ENCODE results near the gene ARHGAP26.
"Not testable (repeated sequence)": the region's sequence is repeated elsewhere in the genome, so short reads cannot be mapped to it uniquely, and the experiment has no call there.

Gene ARHGAP26

GRCh38 chr5:142994218-142994617 is 224.0 kb downstream of the ARHGAP26 start:
- Histone ChIP-seq H3K4me1 (ENCODE audit: control insufficient read depth, low read length) (peaks cover 21% of the 10 kb centered on the region), H3K36me3 (ENCODE audit: control insufficient read depth, low read length) (no peaks in the 10 kb centered on the region), H3K9me3 (ENCODE audit: control insufficient read depth, insufficient read depth, low read length) (no peaks in the 10 kb centered on the region), H3K4me3 (ENCODE audit: low read length) (no peak overlapping the region), H3K27me3 (ENCODE audit: control insufficient read depth, low read length) (no peaks in the 10 kb centered on the region), H3K79me2 (ENCODE audit: control insufficient read depth, low read length) (no peaks in the 10 kb centered on the region), H4K20me1 (ENCODE audit: control insufficient read depth, insufficient read depth, low read depth, low read length) (no peaks in the 10 kb centered on the region), H3F3A (ENCODE audit: control insufficient read depth, insufficient read depth) (no peaks in the 10 kb centered on the region), H3K9me2 (replicated peaks; ENCODE audit: control insufficient read depth, low read length) (no peaks in the 10 kb centered on the region), H3K4me2 (ENCODE audit: low read length) (no peak overlapping the region), H3K27ac (ENCODE audit: low read depth, low read length) (no peak overlapping the region)
- TF ChIP-seq EZH2phosphoT487 (IDR thresholded peaks at IDR 0.05; ENCODE audit: borderline replicate concordance, low read length) (no peak), CTCF (IDR thresholded peaks at IDR 0.05; ENCODE audit: low read depth, low read length, poor library complexity, severe bottlenecking) (no peak)

GRCh38 chr5:142995621-142996020 is 225.4 kb downstream of the ARHGAP26 start:
- H3F3A ChIP-seq (ENCODE audit: control insufficient read depth, insufficient read depth); H3K36me3 ChIP-seq (ENCODE audit: control insufficient read depth, low read length); H3K4me3 ChIP-seq (ENCODE audit: low read length); H3K9me2 ChIP-seq (replicated peaks; ENCODE audit: control insufficient read depth, low read length); H4K20me1 ChIP-seq (ENCODE audit: control insufficient read depth, insufficient read depth, low read depth, low read length); H3K9me3 ChIP-seq (ENCODE audit: control insufficient read depth, insufficient read depth, low read length); H3K4me2 ChIP-seq (ENCODE audit: low read length); H3K27me3 ChIP-seq (ENCODE audit: control insufficient read depth, low read length); H3K79me2 ChIP-seq (ENCODE audit: control insufficient read depth, low read length); H3K27ac ChIP-seq (ENCODE audit: low read depth, low read length): not testable (repeated sequence)
- H3K4me1 ChIP-seq (ENCODE audit: control insufficient read depth, low read length): peaks cover 25% of the 10 kb centered on the region

- peaks cover 41% of the 10 kb centered on the region for H3K4me1 ChIP-seq (ENCODE audit: control insufficient read depth, low read length)
- peak overlapping the region; percentile 27; the same call in 1 of the 2 replicates for H3K4me2 ChIP-seq (ENCODE audit: low read length)
- peaks cover 2% of the 10 kb centered on the region; the same call in 1 of the 2 replicates for H3F3A ChIP-seq (ENCODE audit: control insufficient read depth, insufficient read depth)
- H3K9me3 ChIP-seq (ENCODE audit: control insufficient read depth, insufficient read depth, low read length): no peaks in the 10 kb centered on the region
- H3K4me3 ChIP-seq (ENCODE audit: low read length): no peak overlapping the region
- H3K79me2 ChIP-seq (ENCODE audit: control insufficient read depth, low read length): no peaks in the 10 kb centered on the region
- no peak overlapping the region for H3K27ac ChIP-seq (ENCODE audit: low read depth, low read length)
- no peaks in the 10 kb centered on the region for H3K27me3 ChIP-seq (ENCODE audit: control insufficient read depth, low read length)
- no peaks in the 10 kb centered on the region for H3K36me3 ChIP-seq (ENCODE audit: control insufficient read depth, low read length)
- H4K20me1 ChIP-seq (ENCODE audit: control insufficient read depth, insufficient read depth, low read depth, low read length): no peaks in the 10 kb centered on the region
- TF ChIP-seq CTCF (IDR thresholded peaks at IDR 0.05; ENCODE audit: low read depth, low read length, poor library complexity, severe bottlenecking): no peak
- H3K9me2 ChIP-seq (replicated peaks; ENCODE audit: control insufficient read depth, low read length): no peaks in the 10 kb centered on the region
These were observed 227.4 kb downstream of the ARHGAP26 start for GRCh38 chr5:142997591-142997990.

GRCh38 chr5:142998316-142999020 is 228.3 kb downstream of the ARHGAP26 start:
- Histone ChIP-seq H3K27ac (ENCODE audit: low read depth, low read length) (peak overlapping the region; percentile 28), H3K9me2 (replicated peaks; ENCODE audit: control insufficient read depth, low read length) (no peaks in the 10 kb centered on the region), H3K27me3 (ENCODE audit: control insufficient read depth, low read length) (no peaks in the 10 kb centered on the region), H4K20me1 (ENCODE audit: control insufficient read depth, insufficient read depth, low read depth, low read length) (no peaks in the 10 kb centered on the region), H3K4me1 (ENCODE audit: control insufficient read depth, low read length) (peaks cover 50% of the 10 kb centered on the region), H3K4me2 (ENCODE audit: low read length) (peak overlapping the region; percentile 42), H3F3A (ENCODE audit: control insufficient read depth, insufficient read depth) (peaks cover 7% of the 10 kb centered on the region), H3K36me3 (ENCODE audit: control insufficient read depth, low read length) (no peaks in the 10 kb centered on the region), H3K4me3 (ENCODE audit: low read length) (peak overlapping the region; percentile 28), H3K79me2 (ENCODE audit: control insufficient read depth, low read length) (no peaks in the 10 kb centered on the region), H3K9me3 (ENCODE audit: control insufficient read depth, insufficient read depth, low read length) (no peaks in the 10 kb centered on the region)
- no peak for TF ChIP-seq CTCF (IDR thresholded peaks at IDR 0.05; ENCODE audit: low read depth, low read length, poor library complexity, severe bottlenecking)
- no peak for TF ChIP-seq EZH2phosphoT487 (IDR thresholded peaks at IDR 0.05; ENCODE audit: borderline replicate concordance, low read length)

- not testable (repeated sequence) for H3F3A ChIP-seq (ENCODE audit: control insufficient read depth, insufficient read depth); H3K4me3 ChIP-seq (ENCODE audit: low read length); H3K4me2 ChIP-seq (ENCODE audit: low read length); H3K9me3 ChIP-seq (ENCODE audit: control insufficient read depth, insufficient read depth, low read length); H3K79me2 ChIP-seq (ENCODE audit: control insufficient read depth, low read length); H3K27ac ChIP-seq (ENCODE audit: low read depth, low read length); H3K27me3 ChIP-seq (ENCODE audit: control insufficient read depth, low read length); H4K20me1 ChIP-seq (ENCODE audit: control insufficient read depth, insufficient read depth, low read depth, low read length); H3K9me2 ChIP-seq (replicated peaks; ENCODE audit: control insufficient read depth, low read length); H3K36me3 ChIP-seq (ENCODE audit: control insufficient read depth, low read length)
- peaks cover 68% of the 10 kb centered on the region for H3K4me1 ChIP-seq (ENCODE audit: control insufficient read depth, low read length)
These were observed 230.4 kb downstream of the ARHGAP26 start for GRCh38 chr5:143000551-143000950.

All from DOHH2 (cell line).